HuH-7 (cell line): ENCODE data around the gene LRIG1.

ENCODE experiments used
- DNase-seq: peaks from one replicate; pipeline ENCODE4 v3.0.0; 2011; ENCODE audit warnings: low spot score

Gene LRIG1

DNA sequence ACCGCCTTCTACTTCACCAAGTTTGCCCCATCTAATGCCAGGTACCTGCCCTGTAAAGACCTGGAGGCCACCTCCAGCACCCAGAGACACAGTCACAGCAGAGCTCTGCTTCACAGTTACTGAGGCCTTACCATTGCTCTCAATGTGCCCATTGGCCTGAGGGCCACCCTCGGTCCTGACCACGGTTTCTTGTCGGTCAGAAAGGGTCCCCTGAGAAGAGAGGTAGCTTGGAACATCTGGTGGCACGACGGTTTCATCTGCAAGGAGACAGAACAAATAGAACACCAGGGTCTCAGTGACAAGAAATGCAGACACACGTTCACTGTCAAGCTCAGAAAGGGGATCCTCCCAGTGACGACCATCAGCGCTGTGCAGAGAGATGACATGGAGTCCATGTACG is 118.7 kb downstream of the LRIG1 start:
- DNase-seq, result no peak

- DNase-seq, result no peak
Measured at GRCh38 chr3:66381626-66382025, 119.2 kb downstream of the LRIG1 start.

GRCh38 chr3:66380200-66380932 is 120.5 kb downstream of the LRIG1 start:
- DNase-seq, result no peak

DNA sequence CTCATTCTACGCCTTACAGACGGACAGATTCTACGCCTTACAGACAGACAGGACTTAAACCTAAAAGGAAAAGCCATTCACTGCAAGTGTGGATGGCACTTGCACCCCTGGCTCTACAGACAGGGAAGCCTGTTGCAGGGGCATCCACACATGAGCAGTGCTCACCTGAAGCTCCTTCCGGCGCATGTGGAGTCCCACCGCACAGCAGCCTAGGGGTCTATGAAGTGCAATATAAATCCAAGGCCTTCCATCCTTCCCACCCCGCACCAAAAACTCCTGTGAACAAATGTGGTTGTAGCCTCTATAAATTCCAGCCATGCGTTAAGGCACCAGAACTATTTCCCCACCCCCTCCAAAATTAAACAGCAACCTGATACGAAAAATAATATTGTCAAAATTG is 121.3 kb downstream of the LRIG1 start:
- DNase-seq, result no peak

DNA sequence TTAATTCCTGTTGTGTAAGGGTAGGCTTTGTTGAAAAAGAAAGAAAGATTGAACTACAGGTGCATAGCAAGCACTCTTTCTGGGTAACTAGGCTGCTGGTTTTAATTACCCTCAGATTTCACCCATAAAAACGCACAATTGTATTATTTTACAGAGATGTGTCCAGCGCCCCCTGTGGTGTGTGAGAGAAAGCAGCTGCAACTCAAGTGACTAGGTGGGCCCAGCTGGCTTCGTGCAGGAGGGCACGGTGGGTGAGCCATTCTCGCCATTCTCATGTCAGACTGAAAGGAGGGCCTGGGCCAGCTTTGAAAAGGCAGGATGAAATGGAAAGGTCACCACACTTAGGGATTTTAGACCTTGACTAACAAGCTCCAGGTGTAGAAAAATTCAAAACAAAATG is 122.6 kb downstream of the LRIG1 start:
- DNase-seq, result no peak

- no peak for DNase-seq
Measured at GRCh38 chr3:66377800-66378199, 123.0 kb downstream of the LRIG1 start.

- DNase-seq, result peak; percentile 14
Measured at GRCh38 chr3:66376568-66376967, 124.3 kb downstream of the LRIG1 start.

DNA sequence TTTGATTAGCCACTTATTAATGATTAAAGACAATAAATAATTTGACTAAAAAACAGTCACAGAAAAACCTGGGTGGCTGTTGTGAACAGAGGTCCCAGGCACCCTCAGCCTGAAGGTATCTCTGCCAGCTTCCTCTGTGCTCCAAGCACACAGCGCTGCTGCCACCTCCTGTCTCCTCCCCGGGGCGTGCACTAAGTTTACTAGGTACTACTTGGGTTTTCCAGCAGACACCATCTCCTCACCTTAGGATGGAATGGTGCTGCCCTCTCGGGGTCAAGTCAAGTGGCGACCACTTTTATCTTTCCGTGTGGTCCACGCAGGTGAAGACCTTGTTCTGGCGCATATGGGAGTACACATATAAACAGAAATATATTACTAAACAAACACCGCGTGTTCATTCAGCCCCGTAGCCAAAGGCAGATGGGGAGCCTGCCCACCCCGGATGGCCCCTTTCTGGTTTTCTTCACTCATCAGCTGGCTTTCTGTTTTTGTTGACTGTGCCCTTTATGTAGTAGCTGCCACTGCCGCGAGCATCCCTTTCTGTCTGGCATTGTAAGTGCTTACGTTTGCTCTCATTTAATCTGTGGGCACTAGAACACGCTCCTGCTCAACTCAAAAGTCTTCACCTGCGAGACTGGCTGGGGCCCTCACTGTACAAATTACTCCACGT is 128.0 kb downstream of the LRIG1 start:
- peak; percentile 45 for DNase-seq

- DNase-seq, result no peak
Measured at GRCh38 chr3:66371432-66371831, 129.4 kb downstream of the LRIG1 start.

DNA sequence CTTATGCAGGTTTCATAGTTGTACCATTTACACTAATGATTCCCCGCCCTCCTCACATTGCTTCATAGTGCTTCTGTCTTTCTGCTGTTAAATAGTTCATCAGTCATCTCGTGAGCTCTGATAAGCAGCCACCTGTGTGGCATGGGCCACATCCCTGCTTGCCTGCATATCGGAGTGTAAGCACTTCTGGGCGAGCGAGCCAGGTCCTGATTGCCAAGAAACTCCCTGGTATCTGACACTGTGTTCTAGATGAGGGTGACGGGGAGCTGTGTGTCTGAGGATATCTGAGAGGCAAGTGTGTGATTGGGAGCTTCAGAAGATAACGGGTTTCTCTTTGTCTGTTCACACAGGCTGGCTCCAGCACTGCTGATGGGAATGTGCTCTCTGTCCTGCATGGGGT is 130.6 kb downstream of the LRIG1 start:
- DNase-seq, result no peak

GRCh38 chr3:66367979-66368378 is 132.8 kb downstream of the LRIG1 start:
- DNase-seq, result no peak

DNA sequence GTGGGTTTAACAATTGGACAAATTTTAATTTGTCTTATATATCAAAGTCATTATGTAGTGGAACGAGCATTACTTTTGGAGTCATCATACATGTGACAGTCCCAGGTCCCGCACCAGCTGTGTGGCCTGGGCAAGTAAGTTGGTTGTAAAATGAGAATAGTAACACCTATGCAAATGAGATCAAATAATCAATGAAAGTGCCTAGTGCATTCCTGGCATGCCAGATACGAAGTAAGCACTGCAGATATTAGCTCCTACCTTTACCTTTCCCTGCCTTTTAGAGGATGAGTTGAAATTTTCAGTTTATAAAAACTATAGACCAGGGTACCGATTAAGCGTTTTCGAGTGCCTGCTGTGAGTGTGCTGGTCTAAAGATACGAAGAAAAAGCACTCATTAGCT is 134.1 kb downstream of the LRIG1 start:
- DNase-seq, result no peak

- no peak for DNase-seq
Measured at GRCh38 chr3:66365080-66365479, 135.7 kb downstream of the LRIG1 start.

DNA sequence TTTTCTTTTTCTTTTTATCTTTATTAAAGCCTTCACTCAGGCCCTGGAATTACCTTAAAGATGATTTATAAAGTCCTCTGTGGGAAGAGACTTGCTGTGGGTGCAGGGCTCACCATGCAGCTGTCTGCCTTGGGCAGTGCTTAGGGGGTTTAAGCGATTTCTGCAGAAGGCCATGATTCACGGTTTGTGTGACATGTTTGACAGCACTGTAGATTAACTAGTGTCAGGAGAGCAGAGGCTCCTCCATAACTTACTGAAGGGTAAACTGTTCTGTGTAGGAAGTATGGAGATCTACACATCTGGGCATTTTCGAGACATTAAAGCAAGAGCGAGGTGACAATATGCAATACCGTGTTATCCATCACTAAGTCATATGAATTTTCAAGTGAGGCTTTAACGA is 137.7 kb downstream of the LRIG1 start:
- DNase-seq, result no peak

GRCh38 chr3:66362541-66362941 is 138.3 kb downstream of the LRIG1 start:
- no peak for DNase-seq

DNA sequence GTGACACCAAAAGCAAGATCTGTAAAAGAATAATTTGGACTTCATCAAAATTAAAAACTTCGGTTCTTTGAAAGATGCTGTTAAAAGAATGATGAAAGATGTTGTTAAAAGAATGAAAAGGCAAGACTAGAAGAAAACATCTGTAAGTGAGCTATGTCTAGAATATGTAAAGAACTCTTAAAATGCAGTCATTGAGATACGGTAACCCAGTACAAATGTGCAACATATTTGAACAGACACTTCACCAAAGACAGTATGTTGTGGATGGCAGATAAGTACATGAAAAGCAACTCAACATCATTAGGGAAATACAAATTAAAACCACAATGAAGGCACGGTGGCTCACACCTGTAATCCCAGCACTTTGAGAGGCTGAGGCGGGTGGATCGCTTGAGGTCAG is 139.5 kb downstream of the LRIG1 start:
- DNase-seq, result no peak

DNA sequence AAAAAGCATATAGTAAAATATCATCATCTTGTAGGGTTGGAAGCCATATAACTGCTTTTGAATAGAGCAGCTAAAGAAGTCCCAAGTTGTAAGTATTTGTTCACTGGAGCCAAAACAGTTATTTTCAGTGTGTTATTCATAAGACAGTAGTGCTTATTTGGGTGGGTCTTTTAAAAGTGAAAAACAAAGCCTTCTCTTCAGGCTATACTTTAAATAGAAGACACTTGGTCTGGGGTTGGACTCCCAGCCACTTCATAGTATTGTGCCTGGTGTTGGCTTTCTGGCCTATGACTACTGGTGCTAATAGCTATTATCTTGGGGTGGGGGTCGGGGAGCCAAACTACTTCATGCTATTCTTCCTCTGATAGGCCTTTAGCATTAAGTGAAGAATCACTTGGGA is 144.8 kb downstream of the LRIG1 start:
- no peak for DNase-seq

DNA sequence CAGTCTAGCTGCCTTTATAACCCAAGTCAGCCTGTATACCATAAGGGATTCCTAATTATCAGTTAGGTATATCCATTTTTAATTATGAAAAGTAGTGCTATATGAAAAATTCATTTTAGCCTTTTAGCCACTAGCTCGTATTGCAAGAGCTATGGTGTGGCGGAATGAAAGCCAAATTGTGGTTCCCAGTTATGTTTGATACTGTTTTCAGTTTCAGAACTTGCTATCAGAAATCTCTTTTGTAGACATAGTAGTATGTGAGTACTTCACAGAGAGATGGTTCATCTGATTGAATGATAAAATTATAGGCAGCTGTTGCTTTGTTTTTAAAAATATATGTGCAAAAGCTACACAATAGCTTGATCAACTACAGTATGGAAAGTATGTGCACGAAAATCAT is 145.4 kb downstream of the LRIG1 start:
- DNase-seq, result no peak

DNA sequence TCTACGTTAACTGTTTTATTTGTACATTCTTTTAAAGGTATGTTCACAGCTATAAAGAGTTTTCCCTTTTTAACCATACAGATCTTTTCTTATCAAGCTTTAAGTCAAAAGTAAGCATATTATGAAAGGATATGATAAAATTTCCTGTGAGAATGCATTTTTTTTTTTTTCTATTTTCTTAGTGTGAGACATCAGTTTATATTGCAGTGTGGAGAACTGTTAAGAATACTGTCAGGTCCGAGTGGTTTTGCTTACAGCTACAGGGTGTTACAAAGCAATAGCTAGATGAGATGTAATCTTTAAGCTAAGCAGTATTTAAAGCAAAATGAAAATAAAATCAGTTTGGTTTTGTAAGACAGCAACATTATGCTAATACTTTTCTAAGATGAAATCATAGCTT is 146.8 kb downstream of the LRIG1 start:
- no peak for DNase-seq

- DNase-seq, result no peak
Measured at GRCh38 chr3:66353530-66353929, 147.3 kb downstream of the LRIG1 start.

DNA sequence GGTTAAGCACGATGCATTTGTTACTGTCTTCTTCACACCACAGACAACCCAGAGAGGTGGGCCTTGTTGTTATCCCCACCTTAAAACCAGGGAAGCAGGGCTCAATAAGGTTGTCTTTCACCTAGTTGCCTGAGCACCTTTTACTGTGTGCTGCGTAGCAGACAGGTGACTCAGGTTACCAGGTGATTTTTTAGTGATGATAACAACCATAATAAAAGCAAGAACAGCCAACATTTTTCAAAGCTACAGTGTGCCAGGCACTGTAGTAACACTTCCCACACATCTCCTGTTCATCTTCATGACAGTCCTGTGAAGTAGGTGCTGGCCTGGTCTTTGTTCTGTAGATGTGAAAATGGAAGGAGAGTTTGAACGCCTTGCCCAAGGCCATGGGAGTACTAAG is 147.8 kb downstream of the LRIG1 start:
- DNase-seq, result no peak

DNA sequence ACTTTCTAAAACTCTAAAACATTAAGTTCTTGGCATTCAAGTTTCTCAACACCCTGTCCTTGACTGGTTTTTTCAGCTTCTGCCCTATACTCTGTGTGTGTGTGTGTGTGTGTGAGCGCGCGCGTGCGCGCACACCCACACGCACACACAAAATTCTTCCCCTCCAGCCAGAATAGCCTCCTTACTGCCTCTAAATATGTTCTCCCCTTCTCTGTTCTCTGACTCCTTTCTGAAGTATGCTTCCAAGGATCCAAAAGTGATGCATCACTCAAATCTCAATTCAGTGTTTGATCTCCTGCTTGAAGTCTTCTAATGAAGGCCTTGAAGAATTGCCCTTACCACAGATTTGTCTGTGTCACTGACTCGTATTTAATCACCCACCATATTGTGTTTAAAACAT is 150.2 kb downstream of the LRIG1 start:
- no peak for DNase-seq

- no peak for DNase-seq
Measured at GRCh38 chr3:66348704-66349103, 152.1 kb downstream of the LRIG1 start.
